ENCODE results near the gene SENP3. TPM values are rescaled to one million over a fixed set of nuclear protein-coding genes. Genes with fewer than 3 reads are reported as not detected.

The SENP3 gene
- total RNA-seq, 2 donors from 2014 or later: 71.5 to 82.3 TPM

- Mint-ChIP-seq H3K4me1 (no peaks in the 10 kb centered on the region), H3K27me3 (ENCODE audit: insufficient read depth) (peaks cover 24% of the 10 kb centered on the region), H3K9me3 (peaks cover 21% of the 10 kb centered on the region), H3K4me3 (no peak overlapping the region), H3K36me3 (ENCODE audit: low read depth) (no peaks in the 10 kb centered on the region), H3K27ac (no peak overlapping the region)
- no peak overlapping the region for H3K27ac ChIP-seq (ENCODE audit: low read depth, low read length)
- H3K9me3 ChIP-seq (ENCODE audit: control insufficient read depth, low read length): peaks cover 11% of the 10 kb centered on the region
- TF ChIP-seq CTCF (conservative IDR thresholded peaks at IDR 0.05): no peak
- no peaks in the 10 kb centered on the region for H3K36me3 ChIP-seq (ENCODE audit: control insufficient read depth, insufficient read depth, low read length)
- DNase-seq: no peak
- no peak overlapping the region for H3K9ac ChIP-seq (ENCODE audit: extremely low read depth, low read length, poor library complexity, severe bottlenecking)
- peaks cover 12% of the 10 kb centered on the region for H3K27me3 ChIP-seq (ENCODE audit: control insufficient read depth, insufficient read depth, low read length, poor library complexity, severe bottlenecking)
- 64 to 82% methylated on average over 7 to 11 of the region's 11 CpGs for WGBS, 2 experiments (ENCODE audit: insufficient coverage in 1 of 2, insufficient read length in 1 of 2)
- no peaks in the 10 kb centered on the region for H3K4me1 ChIP-seq (ENCODE audit: control insufficient read depth, insufficient read depth, low read length)
- H3K4me3 ChIP-seq (ENCODE audit: low read length): no peak overlapping the region
These were observed 22.7 kb upstream of the SENP3 start for GRCh38 chr17:7538891-7539545.

- Mint-ChIP-seq H3K4me1 (no peaks in the 10 kb centered on the region), H3K36me3 (ENCODE audit: low read depth) (no peaks in the 10 kb centered on the region), H3K27me3 (ENCODE audit: insufficient read depth) (peaks cover 20% of the 10 kb centered on the region), H3K27ac (no peak overlapping the region), H3K4me3 (no peak overlapping the region), H3K9me3 (peaks cover 21% of the 10 kb centered on the region)
- Histone ChIP-seq H3K4me1 (ENCODE audit: control insufficient read depth, insufficient read depth, low read length) (no peaks in the 10 kb centered on the region), H3K27me3 (ENCODE audit: control insufficient read depth, insufficient read depth, low read length, poor library complexity, severe bottlenecking) (peaks cover 12% of the 10 kb centered on the region), H3K36me3 (ENCODE audit: control insufficient read depth, insufficient read depth, low read length) (no peaks in the 10 kb centered on the region), H3K9ac (ENCODE audit: extremely low read depth, low read length, poor library complexity, severe bottlenecking) (no peak overlapping the region), H3K9me3 (ENCODE audit: control insufficient read depth, low read length) (peaks cover 11% of the 10 kb centered on the region), H3K27ac (ENCODE audit: low read depth, low read length) (no peak overlapping the region), H3K4me3 (ENCODE audit: low read length) (no peak overlapping the region)
- no peak for TF ChIP-seq CTCF (conservative IDR thresholded peaks at IDR 0.05)
- 96 to 100% methylated on average over 6 to 9 of the region's 9 CpGs for WGBS, 2 experiments (ENCODE audit: insufficient coverage in 1 of 2, insufficient read length in 1 of 2)
- DNase-seq: no peak
These were observed 20.6 kb upstream of the SENP3 start for GRCh38 chr17:7541074-7541621.

- peaks cover 29% of the 10 kb centered on the region for H3K27me3 Mint-ChIP-seq (ENCODE audit: insufficient read depth)
- no peaks in the 10 kb centered on the region for H3K36me3 Mint-ChIP-seq (ENCODE audit: low read depth)
These were observed 16.8 kb upstream of the SENP3 start for GRCh38 chr17:7544911-7545310.

More at GRCh38 chr17:7544911-7545310, 16.8 kb upstream of the SENP3 start:
- no peak for TF ChIP-seq CTCF (conservative IDR thresholded peaks at IDR 0.05)
- Histone ChIP-seq H3K36me3 (ENCODE audit: control insufficient read depth, insufficient read depth, low read length) (no peaks in the 10 kb centered on the region), H3K9me3 (ENCODE audit: control insufficient read depth, low read length) (no peaks in the 10 kb centered on the region), H3K27ac (ENCODE audit: low read depth, low read length) (no peak overlapping the region), H3K4me3 (ENCODE audit: low read length) (no peak overlapping the region), H3K4me1 (ENCODE audit: control insufficient read depth, insufficient read depth, low read length) (no peaks in the 10 kb centered on the region), H3K9ac (ENCODE audit: extremely low read depth, low read length, poor library complexity, severe bottlenecking) (no peak overlapping the region), H3K27me3 (ENCODE audit: control insufficient read depth, insufficient read depth, low read length, poor library complexity, severe bottlenecking) (peaks cover 12% of the 10 kb centered on the region)
- WGBS, 2 experiments (ENCODE audit: insufficient coverage in 1 of 2, insufficient read length in 1 of 2): 72 to 82% methylated on average over 5 to 6 of the region's 6 CpGs
- no peak for DNase-seq
- Mint-ChIP-seq H3K27ac (no peak overlapping the region), H3K9me3 (no peaks in the 10 kb centered on the region), H3K4me1 (peaks cover 3% of the 10 kb centered on the region), H3K4me3 (no peak overlapping the region)
